NK-92 treated with Interleukin-12 subunit alpha and Interleukin-12 subunit beta, amount 100 ng/mL, for 24 hours (cell line): ENCODE data around the gene DOK1.

Experiments
- DNase-seq: peaks from one replicate; lab custom pipeline; 2025; lab: John Stamatoyannopoulos, UW

Gene DOK1

DNA sequence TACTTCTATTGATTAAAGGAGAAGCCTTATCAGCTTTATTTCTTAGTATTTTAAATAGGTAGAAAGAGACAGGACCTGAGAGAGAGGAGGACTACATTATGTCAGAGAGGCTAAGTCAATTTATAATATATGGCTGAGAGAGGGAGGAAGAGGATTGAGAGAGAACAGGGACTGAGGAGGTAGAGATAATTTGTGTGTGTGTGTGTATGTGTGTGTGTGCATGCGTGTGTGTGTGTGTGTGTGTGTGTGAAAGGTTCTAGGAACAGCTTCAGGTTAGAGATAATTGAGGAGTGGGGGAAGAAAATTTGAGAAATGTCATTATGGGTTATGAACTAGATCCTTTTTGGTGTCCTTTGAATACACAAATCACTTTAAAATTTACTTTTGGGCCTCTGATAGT, 15.2 kb downstream of the DOK1 start:
- no peak for DNase-seq

DNA sequence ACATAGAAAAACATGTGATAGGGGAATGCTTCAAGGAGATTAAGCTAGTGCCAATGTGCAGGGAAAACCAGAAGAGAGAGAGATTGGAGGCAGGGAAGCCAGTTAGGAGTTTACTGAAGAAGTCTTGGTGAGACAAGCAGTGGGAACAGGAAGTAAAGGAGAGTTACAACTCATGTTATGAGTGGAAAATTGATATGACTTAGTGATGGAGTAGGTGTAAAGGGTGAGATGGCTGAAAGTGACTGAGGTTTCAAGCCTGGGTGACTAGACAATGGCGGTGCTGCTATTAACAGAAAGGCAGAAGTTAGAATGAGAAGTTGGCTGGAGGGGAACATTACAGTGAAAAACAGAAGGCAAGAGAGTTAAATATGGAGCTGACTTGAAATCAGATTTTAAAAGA, 16.5 kb downstream of the DOK1 start:
- no peak for DNase-seq

DNA sequence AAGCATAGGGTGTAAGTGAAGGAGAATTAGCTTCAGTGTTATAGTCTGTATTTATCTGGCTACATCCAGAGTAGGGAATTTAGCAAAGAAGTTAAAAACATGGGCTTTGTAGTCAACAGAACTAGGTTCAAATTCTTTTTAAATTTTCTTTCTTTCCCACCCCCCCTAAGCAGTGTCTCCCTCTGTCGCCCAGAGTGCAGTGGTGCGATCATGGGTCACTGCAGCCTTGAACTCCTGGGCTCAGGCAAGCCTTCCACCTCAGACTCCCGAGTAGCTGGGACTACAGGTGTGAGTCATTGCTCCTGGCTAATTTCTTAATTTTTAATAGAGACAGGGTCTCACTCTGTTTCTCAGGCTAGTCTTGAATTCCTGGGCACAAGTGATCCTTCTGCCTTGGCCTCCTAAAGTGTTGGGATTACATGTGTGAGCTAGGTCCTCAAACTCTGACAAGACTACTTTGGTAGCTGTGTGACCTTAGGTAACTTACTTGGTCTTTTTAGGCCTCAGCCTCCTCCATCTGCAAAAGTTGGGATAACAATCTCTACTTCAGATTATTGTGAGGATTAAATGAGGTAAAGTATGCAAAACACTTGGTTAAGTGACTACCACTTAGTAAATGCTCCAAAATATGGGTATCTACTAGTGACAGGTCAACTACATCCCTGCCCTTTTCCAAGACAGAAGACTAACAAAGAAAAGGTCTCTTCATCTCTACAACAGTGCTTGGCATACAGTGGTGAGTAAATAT, 17.8 kb downstream of the DOK1 start:
- DNase-seq = no peak

DNA sequence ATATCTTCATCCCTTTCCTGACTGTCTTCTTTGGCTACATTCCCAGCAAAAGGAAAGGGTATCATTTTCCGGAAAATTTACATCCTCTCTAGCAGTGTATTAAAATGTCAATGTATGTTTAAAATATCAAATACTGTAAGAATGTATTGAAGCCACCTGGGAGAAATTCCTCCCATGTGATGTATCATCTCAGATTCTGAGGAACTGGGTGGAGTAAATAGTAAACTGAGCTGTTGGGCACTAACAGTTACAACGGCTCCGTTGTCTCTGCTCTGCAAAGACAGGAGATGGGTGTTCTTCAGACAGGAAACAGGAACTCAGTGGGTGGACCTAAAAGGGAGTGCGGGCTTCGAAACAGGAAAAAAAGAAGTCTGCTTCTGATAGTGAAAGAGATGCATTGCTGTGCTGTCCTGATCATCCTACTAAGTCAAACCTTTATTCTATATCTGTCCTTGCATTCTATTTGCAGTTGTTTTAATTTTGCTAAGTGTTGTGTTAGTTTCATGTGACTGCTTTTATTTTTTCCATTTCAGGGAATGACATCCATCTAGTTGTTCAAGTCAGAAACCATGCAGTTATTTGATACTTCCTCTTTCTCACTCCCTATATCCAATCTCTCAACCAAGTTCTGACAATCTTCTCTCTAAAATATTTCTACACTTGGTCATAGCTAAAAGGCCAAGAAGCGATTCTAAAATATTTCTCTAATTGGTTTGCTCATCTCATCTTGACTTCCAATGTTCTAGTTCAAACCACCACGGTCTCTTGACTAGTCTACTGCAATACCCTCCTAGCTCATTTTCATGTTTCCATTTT, 19.4 kb downstream of the DOK1 start:
- DNase-seq = no peak

DNA sequence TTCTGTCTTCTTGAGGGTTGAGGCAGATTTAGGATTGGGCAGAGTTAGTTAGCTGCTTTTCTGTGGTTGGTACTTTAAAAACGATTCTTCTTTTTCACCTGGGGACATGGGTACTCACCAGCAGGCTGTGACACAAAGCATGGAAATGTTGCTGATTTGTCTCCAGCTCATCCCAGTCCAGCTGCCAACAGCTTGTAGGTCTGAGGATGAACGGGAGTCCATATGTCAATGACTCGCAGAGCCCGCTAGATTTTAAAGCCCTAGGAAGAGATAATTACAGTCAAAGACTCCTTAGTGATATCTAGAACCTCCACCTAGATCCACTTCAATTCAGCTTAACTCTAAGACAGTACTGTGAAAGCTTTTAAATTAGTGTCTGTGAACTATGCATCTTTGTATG, 20.8 kb downstream of the DOK1 start:
- no peak for DNase-seq

DNA sequence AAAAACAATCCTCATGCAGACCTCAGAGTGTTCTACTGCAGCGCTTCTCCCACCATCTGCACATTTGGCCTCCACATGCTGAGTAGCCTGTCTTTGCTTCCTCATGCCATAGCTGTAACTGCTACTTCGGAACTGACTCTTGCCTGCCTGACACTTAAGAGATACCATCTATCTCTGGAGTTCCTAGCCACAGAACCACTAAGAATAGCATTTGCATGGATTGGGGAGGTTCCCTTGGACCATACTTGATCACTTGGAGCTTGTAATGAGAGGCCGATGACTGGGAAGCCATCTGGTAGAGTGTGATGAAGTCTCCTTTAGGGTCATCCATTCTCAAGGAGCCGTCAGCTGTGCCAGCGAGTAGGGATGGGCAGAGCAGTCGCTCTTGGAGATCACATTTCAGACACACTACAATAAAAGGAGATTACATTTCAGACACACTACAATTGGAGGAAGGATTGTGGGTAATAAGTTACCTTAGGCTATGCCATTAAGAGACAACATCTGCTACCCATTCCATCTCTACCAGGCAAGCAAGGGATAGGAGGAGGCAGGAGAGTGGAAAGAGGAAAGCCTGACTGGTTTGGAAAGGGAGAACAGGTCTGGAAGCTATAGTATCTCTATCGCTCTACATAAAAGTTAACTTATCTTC, 21.8 kb downstream of the DOK1 start:
- no peak for DNase-seq

DNA sequence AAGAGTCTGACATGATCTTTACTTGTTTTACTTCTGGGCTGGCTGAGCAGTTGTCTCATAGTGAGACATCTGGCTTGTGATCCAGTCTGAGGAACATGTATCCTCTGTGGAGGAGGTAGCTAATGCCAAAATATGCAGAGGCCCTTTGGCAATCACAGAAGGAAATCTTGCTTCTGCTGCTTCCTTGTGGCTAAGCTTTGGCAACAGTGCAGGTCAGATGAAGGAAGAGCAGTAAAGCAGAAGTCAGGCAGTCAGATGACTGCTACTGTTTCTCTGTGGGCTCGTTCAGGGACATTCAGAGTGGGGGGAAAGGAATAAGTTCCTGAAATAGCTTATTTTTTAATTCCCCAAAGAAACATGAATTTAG, 22.3 kb downstream of the DOK1 start:
- no peak for DNase-seq

DNA sequence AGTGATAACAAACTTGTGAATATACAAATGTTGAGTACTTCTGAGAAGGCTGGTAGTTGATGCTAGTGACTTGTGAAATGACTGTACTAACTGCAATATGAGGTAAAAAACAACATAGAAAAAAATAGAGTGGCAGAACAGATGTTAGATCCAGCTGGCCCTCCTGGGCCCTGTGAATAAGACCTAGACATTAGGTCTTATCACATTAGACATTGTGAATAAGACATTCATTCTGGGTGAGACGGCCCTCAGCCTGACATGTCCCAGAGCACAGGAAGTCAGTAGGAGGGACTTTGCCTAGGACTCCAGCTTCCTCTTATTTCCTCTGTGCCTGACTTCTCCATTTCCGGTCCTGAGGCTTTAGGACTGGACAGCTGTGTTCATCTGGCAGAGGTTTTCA, 22.9 kb downstream of the DOK1 start:
- DNase-seq = no peak

DNA sequence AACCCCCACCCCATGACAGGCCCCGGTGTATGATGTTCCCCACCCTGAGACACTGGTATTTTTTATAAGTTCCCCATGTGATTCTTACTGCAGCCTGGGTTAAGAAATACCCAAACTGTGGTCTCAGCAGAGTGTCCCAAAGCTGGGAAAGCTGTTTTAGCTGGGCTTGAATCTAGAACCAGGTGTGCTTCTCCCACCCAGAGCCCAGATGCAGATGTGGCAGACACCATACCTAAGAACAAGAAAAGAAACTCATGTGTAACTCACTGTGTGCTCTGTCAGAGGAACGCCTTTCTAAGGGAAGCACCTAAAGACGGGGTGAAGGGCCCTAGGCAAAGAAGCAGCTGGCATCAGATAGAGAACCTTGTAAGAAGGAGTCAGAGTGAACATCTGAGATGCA, 23.9 kb downstream of the DOK1 start:
- no peak for DNase-seq

DNA sequence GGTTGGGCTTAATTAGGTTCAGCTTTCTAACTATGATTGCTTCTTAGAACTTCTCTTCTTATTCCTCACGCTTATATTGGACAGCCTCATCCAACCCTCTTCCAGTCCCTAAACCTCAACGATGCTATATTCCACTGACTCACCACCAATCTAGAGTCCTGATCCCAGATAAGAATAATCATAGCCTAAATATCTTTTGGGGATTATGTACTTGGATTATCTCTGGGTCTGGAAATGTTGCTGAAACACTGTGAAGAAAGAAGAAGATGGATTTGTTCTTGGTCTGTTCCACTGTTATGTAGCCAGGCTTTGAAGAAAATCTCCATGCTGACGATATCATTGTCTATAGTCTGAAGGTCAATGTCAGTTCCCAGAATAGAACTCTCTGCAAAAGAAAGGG, 26.9 kb downstream of the DOK1 start:
- no peak for DNase-seq

DNA sequence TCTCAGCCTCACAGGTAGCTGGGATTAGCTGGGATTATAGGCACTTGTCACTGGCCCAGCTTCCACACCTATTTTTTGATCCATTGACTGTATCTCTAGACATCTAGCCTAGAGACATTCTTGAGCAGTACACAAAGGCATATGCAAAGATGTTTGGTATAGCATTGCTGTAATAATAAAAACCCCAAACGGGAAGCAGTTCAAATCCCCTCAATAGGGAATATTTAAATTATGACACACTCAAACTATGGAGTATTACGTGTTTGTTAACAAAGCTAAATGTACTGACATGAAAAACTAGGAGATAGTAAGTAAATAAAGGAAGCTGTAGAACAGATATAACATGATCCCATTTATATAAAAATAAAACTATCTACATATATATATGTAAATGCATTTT, 27.7 kb downstream of the DOK1 start:
- DNase-seq = no peak

DNA sequence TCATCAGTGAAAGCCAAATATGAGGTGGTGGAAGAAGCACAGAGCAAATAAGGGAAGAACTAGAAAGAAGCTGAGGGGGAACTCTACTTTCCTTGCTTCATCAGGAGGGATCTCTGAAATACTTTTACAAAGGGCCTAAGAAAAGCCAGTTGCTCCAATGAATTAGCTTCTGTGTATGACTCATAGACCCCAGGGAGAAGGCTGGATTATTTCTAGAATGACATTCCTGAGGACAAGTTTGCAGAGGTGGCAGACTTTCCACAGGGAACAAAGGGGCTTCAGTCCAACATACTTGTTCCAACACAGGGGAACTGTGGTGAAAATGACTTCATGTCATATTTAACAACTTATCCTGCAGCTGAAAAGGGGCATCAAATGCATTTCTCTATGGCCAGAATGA, 29.0 kb downstream of the DOK1 start:
- DNase-seq = no peak

DNA sequence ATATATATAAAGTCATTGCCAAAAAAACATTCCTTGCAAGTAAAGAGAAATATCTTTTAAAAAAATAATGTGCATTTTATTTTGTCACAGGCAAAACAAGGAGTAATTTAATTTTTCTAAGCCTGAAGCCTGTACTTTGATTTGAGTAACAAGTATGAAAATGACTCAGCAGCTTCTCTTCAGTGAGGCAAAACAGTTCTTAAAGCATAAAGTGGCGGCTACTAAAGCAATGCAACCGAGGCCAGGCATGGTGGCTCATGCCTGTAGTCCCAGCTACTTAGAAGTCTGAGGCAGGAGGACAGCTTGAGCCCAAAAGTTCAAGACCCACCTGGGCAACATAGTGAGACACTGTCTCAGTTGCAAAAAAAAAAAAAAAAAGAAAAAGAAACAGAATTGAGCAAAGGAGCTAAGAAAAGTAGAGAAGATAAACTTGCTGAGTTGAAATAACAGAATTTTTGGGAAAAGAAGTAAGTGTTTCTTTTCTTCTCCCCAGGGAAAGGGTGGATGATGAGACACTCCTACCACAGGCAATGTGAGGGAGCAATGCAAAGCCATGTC, 29.6 kb downstream of the DOK1 start:
- no peak for DNase-seq

DNA sequence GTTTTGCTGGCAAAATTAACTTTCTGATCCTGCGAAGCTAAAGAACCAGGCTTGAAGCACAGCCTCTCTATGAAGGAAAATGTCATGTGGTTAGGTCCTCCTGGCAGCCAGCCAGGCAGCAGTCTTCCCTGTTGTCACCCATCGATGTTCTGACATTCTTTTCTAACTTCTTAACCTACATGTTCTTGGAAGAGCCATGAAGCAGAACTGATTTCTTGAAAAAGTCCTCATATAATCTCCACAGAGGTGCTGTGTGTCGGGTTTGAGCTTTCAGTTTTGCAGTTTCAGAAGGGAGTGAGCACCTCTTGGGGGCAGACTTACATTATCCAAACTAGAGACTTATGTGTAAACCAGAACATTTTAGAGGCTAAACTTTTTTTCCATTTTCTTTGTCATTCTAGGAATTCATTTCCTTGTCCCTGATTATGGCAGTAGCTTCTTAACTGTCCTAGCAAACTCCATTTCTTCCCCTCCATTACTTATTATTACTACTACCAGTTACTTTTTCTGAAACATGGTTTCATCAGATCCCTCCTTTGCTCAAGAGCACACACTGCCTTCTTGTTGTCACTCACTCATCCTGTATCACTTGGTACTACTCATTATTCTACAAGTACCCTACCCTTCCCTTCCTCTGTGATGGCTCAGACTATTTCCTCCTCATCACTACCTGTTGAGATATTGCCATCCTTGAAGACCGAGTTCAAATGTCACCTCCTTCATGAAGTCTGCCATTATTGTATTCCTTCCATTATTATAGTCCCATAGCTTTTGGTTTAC, 31.1 kb downstream of the DOK1 start:
- DNase-seq = no peak

DNA sequence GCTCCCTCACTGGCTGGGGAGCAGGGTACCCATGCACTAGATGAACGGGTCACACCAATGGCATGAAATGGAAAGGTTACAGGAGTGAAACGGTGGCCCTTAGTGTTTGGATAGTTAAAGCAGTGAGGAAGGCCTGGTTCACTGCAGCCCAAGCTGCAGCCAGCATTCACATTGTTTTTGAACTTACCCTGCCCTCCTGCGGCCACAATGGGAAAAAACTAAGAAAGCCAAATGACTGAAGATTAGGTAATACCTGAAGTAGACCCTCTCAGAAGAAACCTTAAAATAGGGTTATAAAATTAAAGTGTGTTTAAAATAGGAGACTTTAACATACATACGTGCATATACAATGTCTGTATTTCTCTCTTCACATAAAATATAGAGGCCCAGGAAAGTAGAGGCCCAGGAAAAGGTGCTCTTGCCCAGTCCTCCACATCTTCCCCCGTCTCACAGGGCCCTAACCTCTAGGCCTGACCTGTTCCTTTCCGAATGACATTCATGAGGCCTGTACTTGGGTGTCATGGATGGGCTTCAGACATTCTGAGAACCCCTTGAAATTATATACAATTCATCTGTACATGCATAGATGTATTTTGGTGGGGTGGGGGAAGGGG, 33.3 kb downstream of the DOK1 start:
- peak; percentile 32 for DNase-seq

DNA sequence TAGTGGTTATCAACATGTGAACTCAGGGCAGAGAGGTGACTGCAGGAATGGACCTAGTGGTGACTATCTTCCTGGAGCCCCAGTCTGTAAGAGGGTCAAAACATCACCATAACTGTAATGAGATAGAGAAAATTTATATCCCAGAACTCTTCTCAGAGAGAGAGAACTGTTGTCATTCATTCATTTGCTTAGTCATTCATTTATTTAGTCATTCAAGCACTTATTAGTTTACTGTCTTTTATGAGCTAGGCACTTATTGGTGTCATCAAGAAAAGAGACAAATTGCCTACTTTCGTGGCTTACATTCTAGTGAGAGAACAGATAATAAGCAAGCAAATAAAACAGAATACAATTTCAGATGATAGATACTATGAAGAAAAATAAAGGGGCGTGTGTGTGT, 34.1 kb downstream of the DOK1 start:
- no peak for DNase-seq

DNA sequence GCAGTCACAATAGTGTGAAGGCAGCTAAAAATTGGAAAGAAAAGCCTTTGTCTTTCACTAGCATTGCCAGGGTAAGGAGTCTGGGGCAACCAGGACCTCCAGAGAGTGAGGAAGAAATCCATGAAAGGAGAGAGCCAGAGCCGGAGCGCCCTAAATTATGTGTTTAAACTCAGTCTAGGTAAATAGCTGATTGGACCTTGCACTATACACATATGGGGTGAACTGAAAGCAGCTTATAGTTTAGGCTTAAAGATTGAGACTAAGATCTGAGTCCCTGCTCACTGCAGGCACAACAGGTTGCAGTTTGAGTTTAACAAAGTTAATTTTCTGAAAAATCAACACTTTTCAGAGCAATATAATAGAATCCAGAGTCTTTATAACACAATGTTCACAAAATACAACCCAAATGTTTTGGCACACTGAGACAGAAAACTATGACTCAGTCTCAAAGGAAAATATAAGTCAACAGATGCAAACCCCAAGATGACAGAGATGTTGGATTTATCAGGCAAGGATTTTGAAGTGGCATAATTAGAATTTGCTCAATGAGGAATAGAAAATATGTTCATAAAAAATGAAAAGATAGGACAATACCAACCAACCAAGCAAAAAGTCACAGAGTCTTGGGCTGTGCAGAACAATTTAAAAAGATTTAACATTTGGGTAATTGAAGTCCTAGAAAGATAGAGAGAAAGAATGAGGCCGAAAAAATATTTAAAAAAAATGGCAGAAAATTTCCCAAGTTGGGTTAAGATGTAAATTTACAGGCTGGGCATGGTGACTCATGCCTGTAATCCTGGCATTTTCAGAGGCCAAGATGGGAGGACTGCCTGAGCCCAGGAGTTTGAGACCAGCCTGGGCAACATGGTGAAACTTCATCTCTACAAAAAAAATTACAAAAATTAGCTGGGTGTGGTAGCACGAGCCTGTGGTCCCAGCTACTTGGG, 39.6 kb downstream of the DOK1 start:
- no peak for DNase-seq

DNA sequence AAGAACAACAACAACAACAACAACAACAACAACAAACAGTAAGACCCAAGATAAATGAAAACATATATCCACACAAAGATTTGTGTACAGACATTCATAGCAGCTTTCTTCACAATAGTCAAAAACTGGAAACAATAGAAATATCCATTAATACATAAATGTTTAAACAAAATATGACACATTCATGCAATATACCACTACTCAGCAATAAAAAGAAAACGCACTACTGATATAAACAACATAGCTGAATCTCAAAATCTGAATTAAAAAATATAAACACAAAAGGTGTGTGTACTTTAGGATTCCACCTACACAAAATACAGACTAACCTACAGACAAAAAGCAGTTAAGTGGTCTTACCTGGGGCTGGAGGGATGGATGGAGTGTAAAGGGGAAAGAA, 42.1 kb downstream of the DOK1 start:
- DNase-seq = no peak

DNA sequence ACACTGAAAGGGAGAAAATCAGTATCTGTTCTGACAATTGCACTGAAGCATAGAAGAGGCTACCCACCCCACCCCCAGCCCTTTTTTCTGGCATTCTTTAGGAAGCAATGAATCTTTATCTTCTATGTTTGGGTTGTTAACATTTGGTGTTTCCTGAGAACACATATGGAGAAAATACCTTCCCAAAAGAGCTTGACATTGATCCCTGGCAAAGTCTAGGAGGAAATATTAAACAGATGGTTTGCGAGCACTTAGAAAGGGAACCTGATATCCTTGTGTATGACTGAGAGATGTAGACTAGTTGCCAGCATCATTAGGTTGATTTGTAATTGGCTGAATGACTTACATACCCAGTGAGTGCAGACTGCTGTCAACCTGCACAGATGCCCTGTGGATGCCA, 42.9 kb downstream of the DOK1 start:
- DNase-seq = no peak

DNA sequence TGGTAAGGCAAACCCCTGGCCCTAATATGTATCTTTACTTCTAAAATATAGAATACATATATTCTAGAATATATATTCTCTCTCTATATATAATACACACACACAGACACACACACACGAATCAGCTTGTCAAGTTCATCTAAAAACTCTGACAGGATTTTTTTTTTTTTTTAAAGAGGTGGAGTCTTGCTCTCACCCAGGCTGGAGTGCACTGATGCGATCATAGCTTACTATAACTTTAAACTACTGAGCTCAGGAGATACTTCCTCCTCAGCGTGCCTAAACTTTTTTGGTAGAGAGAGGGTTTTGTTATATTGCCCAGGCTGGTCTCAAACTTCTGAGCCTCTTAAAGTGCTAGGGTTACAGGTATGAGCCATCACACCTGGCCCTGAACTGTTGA, 45.2 kb downstream of the DOK1 start:
- DNase-seq = no peak
